GM12873 (cell line): ENCODE data around the gene TTC9.

Experiments
- CTCF ChIP-seq: IDR thresholded peaks from 2 replicates; pipeline ENCODE4 v1.5.1; 2012; ENCODE audit warnings: low read depth, mild to moderate bottlenecking, moderate library complexity, low read length, control low read depth; ENCODE audit not compliant: insufficient read depth; ENCODE audit errors: missing control alignments

The TTC9 gene

GRCh38 chr14:70602254-70602653 is 39.5 kb upstream of the TTC9 start:
- no peak for TF ChIP-seq CTCF

GRCh38 chr14:70611216-70611615 is 30.5 kb upstream of the TTC9 start:
- TF ChIP-seq CTCF, result no peak

GRCh38 chr14:70616646-70617045 is 25.1 kb upstream of the TTC9 start:
- no peak for TF ChIP-seq CTCF

GRCh38 chr14:70618314-70618713 is 23.4 kb upstream of the TTC9 start:
- TF ChIP-seq CTCF, result no peak

GRCh38 chr14:70619708-70620107 is 22.0 kb upstream of the TTC9 start:
- no peak for TF ChIP-seq CTCF

GRCh38 chr14:70622111-70622712 is 19.5 kb upstream of the TTC9 start:
- TF ChIP-seq CTCF, result peak; percentile 94

- no peak for TF ChIP-seq CTCF
Observed at GRCh38 chr14:70624972-70625371, 16.7 kb upstream of the TTC9 start.

GRCh38 chr14:70631948-70632347 is 9.8 kb upstream of the TTC9 start:
- no peak for TF ChIP-seq CTCF
